H9 (cell line): ENCODE data around the gene EAF2. TPM values are rescaled to one million over a fixed set of nuclear protein-coding genes. Genes with fewer than 3 reads are reported as not detected.

Source experiments
- DNase-seq: peaks from one replicate; pipeline ENCODE4 v3.0.0-alpha.2; 2017
- H2AFZ ChIP-seq: one replicate; pipeline ENCODE4 v1.6.1; 2013; ENCODE audit warnings: mild to moderate bottlenecking, low read length, control low read depth, moderate library complexity
- H2AK5ac ChIP-seq: 2 replicates; pipeline ENCODE4 v1.6.1; 2013; ENCODE audit warnings: low read length, control low read depth, mixed read lengths; ENCODE audit not compliant: insufficient read length
- H2BK120ac ChIP-seq: one replicate; pipeline ENCODE4 v1.6.1; 2013; ENCODE audit warnings: low read depth, mild to moderate bottlenecking, low read length, control low read depth, inconsistent platforms; ENCODE audit not compliant: poor library complexity, severe bottlenecking
- H2BK12ac ChIP-seq: 2 replicates; pipeline ENCODE4 v1.6.1; 2013; ENCODE audit warnings: low read length, control low read depth, mixed read lengths, low read depth; ENCODE audit not compliant: insufficient read length
- H2BK15ac ChIP-seq: 2 replicates; pipeline ENCODE4 v1.6.1; 2013; ENCODE audit warnings: low read depth, low read length, control low read depth
- H2BK20ac ChIP-seq: one replicate; pipeline ENCODE4 v1.6.1; 2013; ENCODE audit warnings: low read depth, mild to moderate bottlenecking, low read length, control low read depth, inconsistent platforms; ENCODE audit not compliant: poor library complexity, severe bottlenecking
- H2BK5ac ChIP-seq: 2 replicates; pipeline ENCODE4 v1.6.1; 2013; ENCODE audit warnings: low read length, control low read depth, mixed read lengths; ENCODE audit not compliant: insufficient read length
- H3K14ac ChIP-seq: 2 replicates; pipeline ENCODE4 v1.6.1; 2013; ENCODE audit warnings: low read length, control low read depth; ENCODE audit not compliant: insufficient read depth
- H3K18ac ChIP-seq: 2 replicates; pipeline ENCODE4 v1.6.1; 2013; ENCODE audit warnings: low read depth, mild to moderate bottlenecking, mixed read lengths, low read length, control low read depth; ENCODE audit not compliant: insufficient read length
- H3K23ac ChIP-seq: 2 replicates; pipeline ENCODE4 v1.6.1; 2013; ENCODE audit warnings: low read length, control low read depth, mixed read lengths, low read depth; ENCODE audit not compliant: insufficient read length
- H3K23me2 ChIP-seq: 2 replicates; pipeline ENCODE4 v1.6.1; 2013; ENCODE audit warnings: low read depth, mild to moderate bottlenecking, mixed read lengths, low read length, control low read depth; ENCODE audit not compliant: insufficient read length, poor library complexity, severe bottlenecking
- H3K27ac ChIP-seq: 2 replicates; pipeline ENCODE4 v1.5.1; 2013; ENCODE audit warnings: low read length, control low read depth, mixed read lengths, low read depth; ENCODE audit not compliant: insufficient read length
- H3K27me3 ChIP-seq: 2 replicates; pipeline ENCODE4 v1.6.1; 2013; ENCODE audit warnings: low read length, control low read depth, inconsistent platforms; ENCODE audit not compliant: insufficient read depth
- H3K4ac ChIP-seq: 2 replicates; pipeline ENCODE4 v1.6.1; 2013; ENCODE audit warnings: low read depth, mild to moderate bottlenecking, control low read depth, inconsistent platforms, low read length, moderate library complexity
- H3K4me1 ChIP-seq: 2 replicates; pipeline ENCODE4 v1.6.1; 2013; ENCODE audit warnings: low read length, control low read depth, inconsistent platforms; ENCODE audit not compliant: insufficient read depth
- H3K4me2 ChIP-seq: 2 replicates; pipeline ENCODE4 v1.6.1; 2013; ENCODE audit warnings: low read length, control low read depth, mixed read lengths; ENCODE audit not compliant: insufficient read length, insufficient read depth
- H3K56ac ChIP-seq: 2 replicates; pipeline ENCODE4 v1.6.1; 2013; ENCODE audit warnings: low read depth, mild to moderate bottlenecking, mixed read lengths, low read length, control low read depth; ENCODE audit not compliant: insufficient read length
- H3K79me1 ChIP-seq: 2 replicates; pipeline ENCODE4 v1.6.1; 2013; ENCODE audit warnings: low read depth, mild to moderate bottlenecking, moderate library complexity, low read length, control low read depth, inconsistent platforms; ENCODE audit not compliant: insufficient read depth, poor library complexity, severe bottlenecking
- H3K79me2 ChIP-seq: 2 replicates; pipeline ENCODE4 v1.6.1; 2013; ENCODE audit warnings: low read length, control low read depth, inconsistent platforms; ENCODE audit not compliant: insufficient read depth
- H3K9ac ChIP-seq: 2 replicates; pipeline ENCODE4 v1.6.1; 2013; ENCODE audit warnings: low read length, control low read depth, mixed read lengths; ENCODE audit not compliant: insufficient read length; ENCODE audit errors: extremely low read depth
- H3K9me3 ChIP-seq: one replicate; pipeline ENCODE4 v1.6.1; 2013; ENCODE audit warnings: low read depth, low read length, inconsistent platforms; ENCODE audit not compliant: control insufficient read depth
- H3T11ph ChIP-seq: one replicate; pipeline ENCODE4 v1.6.1; 2013; ENCODE audit warnings: mild to moderate bottlenecking, low read length, control low read depth, inconsistent platforms
- H4K20me1 ChIP-seq: one replicate; pipeline ENCODE4 v1.6.1; 2013; ENCODE audit not compliant: control insufficient read depth, insufficient read length, insufficient read depth
- H4K5ac ChIP-seq: 2 replicates; pipeline ENCODE4 v1.6.1; 2013; ENCODE audit warnings: low read depth, mild to moderate bottlenecking, mixed read lengths, low read length, control low read depth; ENCODE audit not compliant: insufficient read length
- H4K8ac ChIP-seq: replicated peaks from 2 replicates; pipeline ENCODE4 v1.6.1; 2013; ENCODE audit warnings: low read length, control low read depth, mixed read lengths, low read depth; ENCODE audit not compliant: insufficient read length
- H4K91ac ChIP-seq: 2 replicates; pipeline ENCODE4 v1.6.1; 2013; ENCODE audit warnings: low read depth, mild to moderate bottlenecking, moderate library complexity, mixed read lengths, low read length, control low read depth; ENCODE audit not compliant: insufficient read length
- H3K27ac Mint-ChIP-seq, 3 experiments: 2 replicates in 2 of 3; 3 replicates in 1 of 3; pipeline ENCODE4 v1.8.0; 2020 to 2021; ENCODE audit warnings: mixed read lengths in 3 of 3, mild to moderate bottlenecking in 1 of 3, moderate library complexity in 1 of 3
- H3K27me3 Mint-ChIP-seq: 2 replicates; pipeline ENCODE4 v1.8.0; 2021; ENCODE audit warnings: low read depth, mild to moderate bottlenecking, moderate library complexity, mixed read lengths
- H3K36me3 Mint-ChIP-seq, 3 experiments: 2 replicates in 2 of 3; 3 replicates in 1 of 3; pipeline ENCODE4 v1.8.0; 2020 to 2021; ENCODE audit warnings: low read depth in 3 of 3, mixed read lengths in 3 of 3; ENCODE audit not compliant: insufficient read depth in 1 of 3
- H3K4me1 Mint-ChIP-seq, 2 experiments: 2 replicates each; pipeline ENCODE4 v1.8.0; 2020; ENCODE audit warnings: mixed read lengths in 2 of 2
- H3K4me3 Mint-ChIP-seq, 2 experiments: 2 replicates in 1 of 2; 3 replicates in 1 of 2; pipeline ENCODE4 v1.8.0; 2020 to 2021; ENCODE audit warnings: mild to moderate bottlenecking in 2 of 2, mixed read lengths in 2 of 2, moderate library complexity in 1 of 2
- H3K9me3 Mint-ChIP-seq, 2 experiments: 2 replicates in 1 of 2; 3 replicates in 1 of 2; pipeline ENCODE4 v1.8.0; 2020; ENCODE audit warnings: mild to moderate bottlenecking in 2 of 2, mixed read lengths in 2 of 2, moderate library complexity in 1 of 2
- WGBS: extraction: QIAGEN DNeasy Blood & Tissue Kit; methylation state at CpG from one replicate; pipeline ENCODE4 v1.1.7; 2013; ENCODE audit warnings: missing lambda C conversion rate, low lambda C conversion rate, mixed read lengths; ENCODE audit not compliant: insufficient read length; ENCODE audit errors: extremely low coverage; 5-methylcytosine and 5-hydroxymethylcytosine counted together
- total RNA-seq: library from RNA; stranded (reverse); gene quantifications from 2 replicates; pipeline ENCODE4 v1.2.1, GENCODE V29; 2021
- TF ChIP-seq, protein P1 (sequence below): fragments of 200-600 bp; sonication (generic); conservative IDR thresholded peaks from 3 replicates; pipeline ENCODE4 v1.8.0; 2021; ENCODE audit warnings: antibody characterized with exemption, mild to moderate bottlenecking

The EAF2 gene
- total RNA-seq, 1 experiment from 2014 or later = 4.3 TPM

GRCh38 chr3:121819236-121819635 lies 15.8 kb upstream of the EAF2 start:
- Mint-ChIP-seq H3K4me1 (no peaks in the 10 kb centered on the region), H3K27me3 (no peaks in the 10 kb centered on the region), H3K27ac (no peak overlapping the region), H3K36me3 (peaks cover 53 to 70% (median 61%) of the 10 kb centered on the region in 3 experiments), H3K9me3 (peaks cover 10 to 11% of the 10 kb centered on the region in 2 experiments; a peak in 4 of 5 replicates), H3K4me3 (no peak overlapping the region)
- Histone ChIP-seq H4K5ac (no peak overlapping the region), H4K8ac (no peak overlapping the region), H2BK120ac (no peak overlapping the region), H3T11ph (no peak overlapping the region), H3K79me1 (peaks cover 4% of the 10 kb centered on the region), H2AK5ac (no peak overlapping the region), H3K27ac (no peak overlapping the region), H2BK20ac (no peak overlapping the region), H3K23ac (no peak overlapping the region), H3K9me3 (no peaks in the 10 kb centered on the region), H3K4me2 (no peak overlapping the region), H3K14ac (no peak overlapping the region), H3K4ac (no peak overlapping the region), H2AFZ (no peak overlapping the region), H3K18ac (no peak overlapping the region), H4K20me1 (no peaks in the 10 kb centered on the region), H2BK15ac (no peak overlapping the region), H4K91ac (no peak overlapping the region), H3K23me2 (no peaks in the 10 kb centered on the region), H3K56ac (no peak overlapping the region), H3K27me3 (no peaks in the 10 kb centered on the region), H2BK12ac (no peak overlapping the region), H3K4me1 (no peaks in the 10 kb centered on the region), H3K9ac (no peak overlapping the region), H2BK5ac (no peak overlapping the region), H3K79me2 (no peaks in the 10 kb centered on the region; the same call in 1 of the 2 replicates)
- TF ChIP-seq, protein P1, sequence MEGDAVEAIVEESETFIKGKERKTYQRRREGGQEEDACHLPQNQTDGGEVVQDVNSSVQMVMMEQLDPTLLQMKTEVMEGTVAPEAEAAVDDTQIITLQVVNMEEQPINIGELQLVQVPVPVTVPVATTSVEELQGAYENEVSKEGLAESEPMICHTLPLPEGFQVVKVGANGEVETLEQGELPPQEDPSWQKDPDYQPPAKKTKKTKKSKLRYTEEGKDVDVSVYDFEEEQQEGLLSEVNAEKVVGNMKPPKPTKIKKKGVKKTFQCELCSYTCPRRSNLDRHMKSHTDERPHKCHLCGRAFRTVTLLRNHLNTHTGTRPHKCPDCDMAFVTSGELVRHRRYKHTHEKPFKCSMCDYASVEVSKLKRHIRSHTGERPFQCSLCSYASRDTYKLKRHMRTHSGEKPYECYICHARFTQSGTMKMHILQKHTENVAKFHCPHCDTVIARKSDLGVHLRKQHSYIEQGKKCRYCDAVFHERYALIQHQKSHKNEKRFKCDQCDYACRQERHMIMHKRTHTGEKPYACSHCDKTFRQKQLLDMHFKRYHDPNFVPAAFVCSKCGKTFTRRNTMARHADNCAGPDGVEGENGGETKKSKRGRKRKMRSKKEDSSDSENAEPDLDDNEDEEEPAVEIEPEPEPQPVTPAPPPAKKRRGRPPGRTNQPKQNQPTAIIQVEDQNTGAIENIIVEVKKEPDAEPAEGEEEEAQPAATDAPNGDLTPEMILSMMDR = no peak
- no CpG with 5 or more reads among the region's 3 CpGs for WGBS
- no peak for DNase-seq
